Activated CD8-positive, alpha-beta memory T cell treated with anti-CD3 and anti-CD28 coated beads for 1 hour (primary cell): ENCODE data around the gene IDI1.
"Not testable (repeated sequence)": the region's sequence is repeated elsewhere in the genome, so short reads cannot be mapped to it uniquely, and the experiment has no call there.

ENCODE experiments used
- DNase-seq, 2 donors: peaks; one replicate each; pipeline ENCODE4 v3.0.0-alpha.2; 2020; ENCODE audit warnings: low read depth in 1 of 2; ENCODE audit errors: extremely low read depth in 1 of 2

IDI1 gene

GRCh38 chr10:1048732-1049424 is at the start of gene IDI1:
IDI1 (minus strand) TSS chr10:1049119; CDS start chr10:1049003, 116 bp downstream.
- peak; percentile 93 to 94 for DNase-seq

GRCh38 chr10:1097436-1097835 is 48.5 kb upstream of the IDI1 start:
- no peak for DNase-seq

GRCh38 chr10:1096287-1096889 is 47.5 kb upstream of the IDI1 start:
- DNase-seq = no peak

- DNase-seq = no peak
These were observed 46.6 kb upstream of the IDI1 start for GRCh38 chr10:1095498-1095897.

GRCh38 chr10:1094112-1095057 is 45.5 kb upstream of the IDI1 start:
- no peak for DNase-seq

GRCh38 chr10:1093696-1094095 is 44.8 kb upstream of the IDI1 start:
- no peak for DNase-seq

- no peak for DNase-seq
These were observed 41.8 kb upstream of the IDI1 start for GRCh38 chr10:1090696-1091095.

- no peak for DNase-seq
These were observed 40.2 kb upstream of the IDI1 start for GRCh38 chr10:1089017-1089689.

GRCh38 chr10:1086787-1087186 is 37.9 kb upstream of the IDI1 start:
- DNase-seq = no peak

GRCh38 chr10:1085258-1085657 is 36.3 kb upstream of the IDI1 start:
- DNase-seq = no peak

GRCh38 chr10:1084011-1084950 is 35.4 kb upstream of the IDI1 start:
- DNase-seq = no peak

- no peak for DNase-seq
These were observed 34.7 kb upstream of the IDI1 start for GRCh38 chr10:1083581-1083980.

- DNase-seq = no peak
These were observed 29.7 kb upstream of the IDI1 start for GRCh38 chr10:1078668-1079067.

- no peak for DNase-seq
These were observed 25.9 kb upstream of the IDI1 start for GRCh38 chr10:1074748-1075308.

- DNase-seq = no peak
These were observed 25.3 kb upstream of the IDI1 start for GRCh38 chr10:1074052-1074747.

GRCh38 chr10:1070919-1071318 is 22.0 kb upstream of the IDI1 start:
- DNase-seq = no peak

- no peak for DNase-seq
These were observed 19.8 kb upstream of the IDI1 start for GRCh38 chr10:1068380-1069361.

GRCh38 chr10:1066734-1067133 is 17.8 kb upstream of the IDI1 start:
- DNase-seq = not testable (repeated sequence)
